Effector memory CD4-positive, alpha-beta T cell (primary cell): Measurements from ENCODE around the gene ARHGEF6.

Source experiments
- DNase-seq, 3 donors: peaks; one replicate each; pipeline ENCODE4 v3.0.0-alpha.2; 2020
- H3K27ac ChIP-seq: 2 replicates; pipeline ENCODE4 v1.7.0; 2013; ENCODE audit warnings: mild to moderate bottlenecking, low read length, moderate library complexity; ENCODE audit not compliant: insufficient read depth, poor library complexity, severe bottlenecking
- H3K27me3 ChIP-seq: replicated peaks from 2 replicates; pipeline ENCODE4 v1.7.0; 2013; ENCODE audit warnings: mild to moderate bottlenecking, low read length; ENCODE audit not compliant: insufficient read depth, control insufficient read depth, poor library complexity, severe bottlenecking
- H3K36me3 ChIP-seq: 2 replicates; pipeline ENCODE4 v1.7.0; 2013; ENCODE audit warnings: mild to moderate bottlenecking, low read length, moderate library complexity; ENCODE audit not compliant: control insufficient read depth, insufficient read depth
- H3K4me1 ChIP-seq: 2 replicates; pipeline ENCODE4 v1.7.0; 2013; ENCODE audit warnings: low read length, mild to moderate bottlenecking; ENCODE audit not compliant: control insufficient read depth, insufficient read depth, poor library complexity, severe bottlenecking
- H3K4me3 ChIP-seq: 2 replicates; pipeline ENCODE4 v1.7.0; 2013; ENCODE audit warnings: low read length, low read depth, mild to moderate bottlenecking; ENCODE audit not compliant: insufficient read depth, poor library complexity, severe bottlenecking
- H3K9me3 ChIP-seq: 2 replicates; pipeline ENCODE4 v1.7.0; 2013; ENCODE audit warnings: mild to moderate bottlenecking, low read length, moderate library complexity; ENCODE audit not compliant: control insufficient read depth

The ARHGEF6 gene

DNA sequence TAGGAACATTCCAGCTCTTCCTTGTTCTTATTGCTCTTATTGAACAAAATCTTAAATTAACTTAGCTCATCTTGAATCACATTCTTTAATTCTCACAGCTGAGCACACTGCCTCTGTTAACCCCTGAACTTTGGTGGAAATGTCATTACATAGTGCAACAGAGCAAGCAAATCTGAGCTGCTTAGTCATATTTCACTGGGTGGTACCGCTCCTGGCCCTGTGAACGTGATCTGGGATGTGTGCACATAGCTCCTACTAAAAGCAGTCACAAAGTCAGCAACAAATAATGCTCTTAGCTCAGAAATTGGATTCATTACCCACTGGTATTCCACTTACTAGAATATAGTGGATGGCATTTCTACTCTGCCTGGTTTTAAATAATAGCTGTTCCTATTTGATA lies 27.9 kb downstream of the ARHGEF6 start:
- Histone ChIP-seq H3K4me3 (no peak overlapping the region), H3K4me1 (peaks cover 17% of the 10 kb centered on the region), H3K36me3 (no peaks in the 10 kb centered on the region), H3K9me3 (no peaks in the 10 kb centered on the region), H3K27me3 (no peaks in the 10 kb centered on the region), H3K27ac (no peak overlapping the region)
- no peak for DNase-seq

DNA sequence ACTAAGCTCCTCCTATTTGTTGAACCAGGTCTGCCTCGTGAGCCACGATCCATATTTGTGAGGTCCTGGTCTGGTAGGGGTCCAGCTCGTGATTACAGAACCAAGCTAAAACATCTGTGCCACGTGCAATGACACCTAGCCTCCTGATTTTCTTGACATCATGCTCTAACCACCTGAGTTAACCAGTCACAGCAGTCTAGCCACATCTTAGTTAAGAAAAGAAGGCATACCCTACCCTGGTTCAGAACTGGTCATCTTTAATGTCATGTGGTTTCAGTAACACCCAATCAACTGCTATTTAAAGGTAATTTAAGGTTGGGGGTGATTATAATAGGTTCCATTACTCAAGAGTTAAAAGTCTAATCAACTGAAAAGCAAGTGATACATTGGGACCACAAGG lies 28.4 kb downstream of the ARHGEF6 start:
- Histone ChIP-seq H3K9me3 (no peaks in the 10 kb centered on the region), H3K4me1 (peaks cover 18% of the 10 kb centered on the region), H3K36me3 (no peaks in the 10 kb centered on the region), H3K27me3 (no peaks in the 10 kb centered on the region), H3K4me3 (no peak overlapping the region), H3K27ac (no peak overlapping the region)
- DNase-seq: no peak

GRCh38 chrX:136750364-136750763 lies 30.4 kb downstream of the ARHGEF6 start:
- DNase-seq: no peak
- Histone ChIP-seq H3K4me1 (peaks cover 18% of the 10 kb centered on the region), H3K9me3 (no peaks in the 10 kb centered on the region), H3K36me3 (no peaks in the 10 kb centered on the region), H3K27me3 (no peaks in the 10 kb centered on the region), H3K4me3 (no peak overlapping the region), H3K27ac (no peak overlapping the region)

- Histone ChIP-seq H3K9me3 (no peaks in the 10 kb centered on the region), H3K4me1 (peaks cover 11% of the 10 kb centered on the region), H3K27ac (no peak overlapping the region), H3K27me3 (no peaks in the 10 kb centered on the region), H3K4me3 (no peak overlapping the region), H3K36me3 (no peaks in the 10 kb centered on the region)
- DNase-seq: no peak
These were observed 33.4 kb downstream of the ARHGEF6 start for GRCh38 chrX:136747003-136747986.

- Histone ChIP-seq H3K27me3 (no peaks in the 10 kb centered on the region), H3K9me3 (no peaks in the 10 kb centered on the region), H3K27ac (no peak overlapping the region), H3K4me3 (no peak overlapping the region), H3K4me1 (peaks cover 11% of the 10 kb centered on the region), H3K36me3 (peaks cover 6% of the 10 kb centered on the region)
- no peak for DNase-seq
These were observed 35.2 kb downstream of the ARHGEF6 start for GRCh38 chrX:136745215-136746173.

GRCh38 chrX:136742721-136743379 lies 37.9 kb downstream of the ARHGEF6 start:
- no peak for DNase-seq
- no peaks in the 10 kb centered on the region for H3K9me3 ChIP-seq
- peaks cover 2% of the 10 kb centered on the region for H3K4me1 ChIP-seq

GRCh38 chrX:136738049-136738729 lies 42.5 kb downstream of the ARHGEF6 start:
- H3K4me3 ChIP-seq: no peak overlapping the region
- peaks cover 8% of the 10 kb centered on the region for H3K4me1 ChIP-seq
- no peaks in the 10 kb centered on the region for H3K9me3 ChIP-seq
- no peak overlapping the region for H3K27ac ChIP-seq
- DNase-seq: no peak
- no peaks in the 10 kb centered on the region for H3K27me3 ChIP-seq
- H3K36me3 ChIP-seq: peaks cover 10% of the 10 kb centered on the region

More at GRCh38 chrX:136742721-136743379, 37.9 kb downstream of the ARHGEF6 start:
- Histone ChIP-seq H3K4me3 (no peak overlapping the region), H3K36me3 (peaks cover 10% of the 10 kb centered on the region), H3K27ac (no peak overlapping the region), H3K27me3 (no peaks in the 10 kb centered on the region)

DNA sequence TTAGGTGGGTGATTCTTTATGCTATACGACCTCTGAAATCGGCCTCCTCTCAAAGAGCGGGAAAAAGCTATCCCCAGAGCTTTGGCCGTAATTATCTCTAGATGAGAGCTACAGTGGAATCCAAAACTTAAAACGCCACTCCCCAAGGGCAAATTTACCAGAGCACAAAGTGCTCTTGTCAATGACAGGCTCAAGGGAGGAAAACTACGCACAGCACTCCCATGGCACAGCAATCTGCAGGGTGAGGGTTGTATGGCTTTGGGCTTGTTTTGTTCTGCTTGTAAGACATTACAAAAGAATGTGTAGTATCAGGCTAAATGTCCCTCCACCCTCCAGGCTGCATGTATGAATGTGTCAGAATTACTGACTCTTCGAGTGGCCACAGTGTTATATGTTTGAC lies 44.0 kb downstream of the ARHGEF6 start:
- H3K4me3 ChIP-seq: no peak overlapping the region
- no peak for DNase-seq
- H3K9me3 ChIP-seq: no peaks in the 10 kb centered on the region
- H3K4me1 ChIP-seq: peaks cover 8% of the 10 kb centered on the region
- no peak overlapping the region for H3K27ac ChIP-seq
- H3K36me3 ChIP-seq: peaks cover 10% of the 10 kb centered on the region
- no peaks in the 10 kb centered on the region for H3K27me3 ChIP-seq

- peaks cover 8% of the 10 kb centered on the region for H3K4me1 ChIP-seq
- peaks cover 4% of the 10 kb centered on the region for H3K36me3 ChIP-seq
- no peaks in the 10 kb centered on the region for H3K9me3 ChIP-seq
- no peak overlapping the region for H3K27ac ChIP-seq
- no peak overlapping the region for H3K4me3 ChIP-seq
- no peak for DNase-seq
- H3K27me3 ChIP-seq: no peaks in the 10 kb centered on the region
These were observed 45.1 kb downstream of the ARHGEF6 start for GRCh38 chrX:136735601-136736000.
